Adipose tissue (tissue), 3 donors: ENCODE measurements around the gene ELF4. TPM values are rescaled to one million over a fixed set of nuclear protein-coding genes. Genes with fewer than 3 reads are reported as not detected.

Source experiments
- H3K27ac ChIP-seq: one replicate; pipeline ENCODE4 v1.5.1; 2013; ENCODE audit warnings: low read depth, low read length
- WGBS, 3 donors: extraction: QIAGEN DNeasy Blood & Tissue Kit; methylation state at CpG; one replicate each; pipeline ENCODE4 v1.1.7; 2013; 5-methylcytosine and 5-hydroxymethylcytosine counted together
- polyA plus RNA-seq, 3 donors: library from polyadenylated mRNA; stranded (reverse); fragments of 200-250 nt; gene quantifications; one replicate each; pipeline ENCODE4 v1.2.3, GENCODE V29; 2013
- donor health status: healthy with polysubstance abuse.
- donor health status: Bipolar disorder and iron deficiency.
- donor health status: healthy.

The ELF4 gene
- polyA plus RNA-seq, 3 donors = 1.6 to 10.0 (median 6.7) TPM

GRCh38 chrX:130066975-130067615 lies 43.2 kb downstream of the ELF4 start:
- no peak overlapping the region for H3K27ac ChIP-seq
- WGBS, 3 donors = 69 to 79% (median 79%) methylated on average over 11 to 15 of the region's 15 CpGs

GRCh38 chrX:130060122-130061069 lies 49.9 kb downstream of the ELF4 start:
- no peak overlapping the region for H3K27ac ChIP-seq

DNA sequence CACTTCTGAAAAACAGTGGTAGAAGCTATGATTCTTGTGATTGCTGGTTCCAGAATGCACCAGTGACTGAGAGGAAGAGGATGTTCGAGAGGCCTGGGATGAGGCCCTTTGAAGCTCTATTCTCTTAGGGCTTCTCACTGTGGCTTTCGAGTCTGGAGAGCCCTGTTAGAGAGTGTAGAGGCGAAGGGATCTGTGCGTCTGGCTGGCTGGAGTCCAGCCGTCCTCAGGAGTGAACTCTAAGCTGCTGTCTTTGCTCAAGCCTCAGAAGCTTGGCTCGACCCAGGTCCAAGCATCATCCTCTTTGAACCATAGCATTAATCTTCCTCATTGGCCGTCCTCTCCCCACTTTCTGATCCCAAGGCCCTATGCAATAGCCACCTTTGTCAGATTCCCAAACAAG lies 51.6 kb downstream of the ELF4 start:
- no peak overlapping the region for H3K27ac ChIP-seq
- WGBS, 3 donors = 67 to 87% (median 80%) methylated on average over 6 to 7 of the region's 7 CpGs

More at GRCh38 chrX:130060122-130061069, 49.9 kb downstream of the ELF4 start:
- 0 to 36% (median 1%) methylated on average over 17 to 85 of the region's 87 CpGs for WGBS, 3 donors

DNA sequence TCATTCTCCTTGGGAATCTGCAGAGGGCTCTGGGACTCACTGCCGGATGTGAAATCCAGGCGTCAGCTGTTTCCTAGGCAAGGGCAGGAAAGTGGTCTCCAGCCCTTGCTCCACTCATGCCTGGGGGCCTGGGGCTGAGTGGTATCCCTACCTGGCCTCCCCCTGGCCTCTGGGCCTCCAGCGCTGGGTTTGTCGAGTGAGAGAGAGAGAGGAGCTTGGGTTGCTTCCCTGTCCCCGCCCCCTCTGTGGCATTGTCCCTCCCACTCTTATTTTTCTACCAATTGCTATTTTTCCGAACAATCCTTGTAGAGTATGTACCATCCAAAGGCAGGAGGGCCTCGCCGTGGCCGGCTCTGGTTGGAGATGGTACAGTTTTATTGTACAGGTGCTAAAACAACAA lies 53.1 kb downstream of the ELF4 start:
- no peak overlapping the region for H3K27ac ChIP-seq
- 83 to 91% (median 85%) methylated on average over 7 to 9 of the region's 9 CpGs for WGBS, 3 donors

- H3K27ac ChIP-seq = no peak overlapping the region
- 77 to 86% (median 79%) methylated on average over 11 to 18 of the region's 18 CpGs for WGBS, 3 donors
Measured at GRCh38 chrX:130055899-130056298, 54.4 kb downstream of the ELF4 start.

DNA sequence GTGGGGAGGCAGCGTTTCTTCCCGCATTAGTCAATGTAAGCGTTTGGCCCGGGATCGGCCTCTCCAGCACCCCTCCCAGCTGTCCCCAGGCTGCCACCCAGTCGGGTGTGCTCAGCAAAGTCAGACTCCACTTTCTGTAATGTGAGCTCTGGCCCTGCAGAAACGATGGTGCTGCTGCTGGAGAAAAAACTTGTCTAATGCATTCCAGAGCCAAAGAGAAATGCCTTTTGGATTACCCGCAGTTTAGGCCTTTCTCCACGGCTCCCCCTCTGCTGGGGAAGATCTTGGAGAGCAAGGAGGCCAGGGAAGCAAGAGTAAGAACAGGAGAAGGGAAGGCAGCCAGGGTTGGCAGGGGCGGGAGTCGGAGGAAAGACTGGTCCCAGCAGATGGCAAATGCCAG lies 55.2 kb downstream of the ELF4 start:
- WGBS, 3 donors = 60 to 67% (median 61%) methylated on average over 7 to 11 of the region's 11 CpGs
- H3K27ac ChIP-seq = no peak overlapping the region

- WGBS, 3 donors = 78 to 89% (median 88%) methylated on average over 8 to 10 of the region's 10 CpGs
- H3K27ac ChIP-seq = no peak overlapping the region
Measured at GRCh38 chrX:130053236-130053635, 57.1 kb downstream of the ELF4 start.

- WGBS, 3 donors = 81 to 91% (median 90%) methylated on average over 12 of the region's 12 CpGs
- no peak overlapping the region for H3K27ac ChIP-seq
Measured at GRCh38 chrX:130051176-130051845, 59.0 kb downstream of the ELF4 start.

DNA sequence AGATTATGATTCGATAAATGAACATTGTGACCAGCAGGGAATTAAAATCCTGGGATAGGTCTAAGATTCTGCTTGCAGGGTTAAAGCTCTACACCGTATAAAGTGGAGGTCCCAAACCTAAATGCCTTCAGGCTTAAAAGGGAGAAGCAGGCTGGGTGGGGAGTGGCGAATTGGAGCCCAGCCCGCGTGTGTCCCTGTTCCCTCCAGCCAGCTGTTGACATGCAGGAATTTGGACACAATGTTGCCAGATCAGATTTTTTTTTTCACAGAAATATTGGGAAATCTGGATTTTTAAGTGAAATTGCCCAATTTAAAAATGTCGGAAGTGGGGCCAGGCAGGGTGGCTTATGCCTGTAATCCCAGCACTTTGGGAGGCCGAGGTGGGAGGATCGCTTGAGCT lies 60.5 kb downstream of the ELF4 start:
- WGBS, 3 donors = 72 to 87% (median 77%) methylated on average over 8 of the region's 8 CpGs
- no peak overlapping the region for H3K27ac ChIP-seq

DNA sequence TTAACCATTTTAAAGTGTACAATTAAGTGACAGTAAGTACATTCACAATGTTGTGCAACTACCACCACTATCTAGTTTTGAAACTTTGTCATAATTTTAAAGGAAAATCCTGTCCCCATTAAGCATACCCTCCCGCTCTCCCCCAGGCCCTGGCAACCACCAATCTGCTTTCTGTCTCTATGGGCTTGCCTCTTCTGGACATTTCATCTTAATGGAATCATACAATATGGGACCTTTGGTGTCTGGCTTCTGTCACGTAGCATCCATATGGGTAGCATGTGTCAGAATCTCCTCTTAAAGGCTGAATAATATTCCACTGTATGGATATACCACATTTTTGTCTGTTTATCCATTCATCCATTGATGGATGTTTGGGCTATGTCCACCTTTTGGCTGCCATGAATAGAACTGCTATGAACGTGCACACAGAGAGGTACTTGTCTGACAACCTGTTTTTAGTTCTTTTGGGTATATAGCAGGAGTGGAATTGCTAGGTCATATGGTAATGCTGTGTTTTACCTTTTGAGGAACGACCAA lies 61.5 kb downstream of the ELF4 start:
- H3K27ac ChIP-seq = no peak overlapping the region
- 77 to 99% (median 97%) methylated on average over 4 of the region's 4 CpGs for WGBS, 3 donors

DNA sequence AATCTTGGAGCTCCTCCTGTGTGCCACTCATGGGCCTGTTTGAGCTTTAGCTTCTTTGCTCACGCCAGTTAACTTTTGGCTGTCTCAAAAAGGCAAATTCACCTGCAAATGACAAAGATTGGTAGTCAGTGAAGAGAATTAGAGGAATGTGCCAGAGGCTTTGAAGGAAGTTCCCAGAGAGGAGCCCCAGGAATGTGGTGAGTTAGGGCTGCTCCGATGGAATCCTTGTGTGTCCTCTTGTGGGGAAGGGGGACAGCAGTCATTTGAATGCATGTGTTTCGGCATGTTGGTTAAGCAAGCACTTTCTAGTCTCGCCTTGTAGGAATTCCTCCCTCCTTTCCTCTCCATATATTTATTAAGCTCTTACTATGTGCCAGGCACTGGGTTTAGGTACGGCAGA lies 62.9 kb downstream of the ELF4 start:
- H3K27ac ChIP-seq = no peak overlapping the region
- WGBS, 3 donors = 93 to 100% (median 96%) methylated on average over 4 to 5 of the region's 5 CpGs

- no peak overlapping the region for H3K27ac ChIP-seq
- 75 to 77% (median 77%) methylated on average over 2 of the region's 2 CpGs for WGBS, 3 donors
Measured at GRCh38 chrX:130039847-130040246, 70.5 kb downstream of the ELF4 start.

- WGBS, 3 donors = 71 to 91% (median 77%) methylated on average over 7 of the region's 7 CpGs
Measured at GRCh38 chrX:130034178-130034577, 76.1 kb downstream of the ELF4 start.

GRCh38 chrX:130032552-130032951 lies 77.7 kb downstream of the ELF4 start:
- no peak overlapping the region for H3K27ac ChIP-seq
- 76 to 95% (median 95%) methylated on average over 3 of the region's 3 CpGs for WGBS, 3 donors

More at GRCh38 chrX:130034178-130034577, 76.1 kb downstream of the ELF4 start:
- no peak overlapping the region for H3K27ac ChIP-seq

- H3K27ac ChIP-seq = no peak overlapping the region
- 63 to 81% (median 80%) methylated on average over 2 to 4 of the region's 4 CpGs for WGBS, 3 donors
Measured at GRCh38 chrX:130030826-130031225, 79.5 kb downstream of the ELF4 start.

GRCh38 chrX:130028196-130028595 lies 82.1 kb downstream of the ELF4 start:
- H3K27ac ChIP-seq = no peak overlapping the region
- WGBS, 3 donors = 38 to 55% (median 54%) methylated on average over 5 of the region's 5 CpGs

DNA sequence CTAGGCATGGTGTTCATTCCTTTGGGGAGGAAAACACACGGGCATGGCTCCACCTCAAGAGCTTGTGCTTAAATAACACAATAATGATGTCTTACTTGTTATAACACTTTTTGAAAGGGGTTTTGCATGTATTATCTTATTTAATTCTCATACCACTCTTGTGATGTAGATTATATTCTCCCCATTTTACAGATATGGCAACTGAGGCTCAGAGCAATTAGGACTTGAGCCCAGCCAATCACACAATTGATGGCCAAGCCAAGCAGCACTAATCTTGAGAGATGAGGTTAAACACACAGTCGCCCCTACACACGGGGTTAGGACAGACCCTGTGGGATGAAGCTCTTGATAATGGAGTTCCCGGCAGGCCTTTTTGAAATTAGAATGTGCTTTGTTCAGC lies 82.7 kb downstream of the ELF4 start:
- H3K27ac ChIP-seq = no peak overlapping the region
- WGBS, 3 donors = 77 to 88% (median 83%) methylated on average over 4 of the region's 4 CpGs

- no peak overlapping the region for H3K27ac ChIP-seq
- WGBS, 3 donors = 74 to 88% (median 86%) methylated on average over 17 to 19 of the region's 19 CpGs
Measured at GRCh38 chrX:130025256-130025655, 85.0 kb downstream of the ELF4 start.

DNA sequence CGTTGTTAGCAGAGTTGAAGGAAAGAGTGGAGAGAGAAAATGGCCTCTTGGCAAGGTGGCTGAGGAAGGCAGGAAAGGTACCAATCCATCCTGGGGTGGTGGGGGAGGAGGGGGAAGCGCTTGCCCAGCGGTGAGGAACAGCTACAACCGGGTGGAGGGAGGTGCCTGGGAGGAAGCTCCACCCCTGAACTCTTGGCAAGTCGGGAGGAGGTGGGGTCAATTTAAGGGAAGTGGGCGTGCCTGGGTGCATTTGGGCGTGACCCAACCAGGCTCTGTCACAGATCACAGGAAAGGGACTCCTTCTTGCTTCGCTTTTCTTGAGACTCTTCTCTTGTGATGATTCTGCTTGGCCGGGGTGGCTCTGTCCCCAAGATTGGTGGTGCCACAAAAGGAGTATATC lies 86.2 kb downstream of the ELF4 start:
- H3K27ac ChIP-seq = no peak overlapping the region
- WGBS, 3 donors = 10 to 22% (median 20%) methylated on average over 7 to 9 of the region's 9 CpGs
